EH (cell line): Measurements from ENCODE around the gene MSH4.
A peak's percentile ranks its signal among the peaks of the same experiment; 100 is the strongest.
"Not testable (repeated sequence)": the region's sequence is repeated elsewhere in the genome, so short reads cannot be mapped to it uniquely, and the experiment has no call there.

Source experiments
- DNase-seq: peaks from one replicate; pipeline ENCODE4 v3.0.0-alpha.2; 2015; ENCODE audit warnings: low read depth

The MSH4 gene

DNA sequence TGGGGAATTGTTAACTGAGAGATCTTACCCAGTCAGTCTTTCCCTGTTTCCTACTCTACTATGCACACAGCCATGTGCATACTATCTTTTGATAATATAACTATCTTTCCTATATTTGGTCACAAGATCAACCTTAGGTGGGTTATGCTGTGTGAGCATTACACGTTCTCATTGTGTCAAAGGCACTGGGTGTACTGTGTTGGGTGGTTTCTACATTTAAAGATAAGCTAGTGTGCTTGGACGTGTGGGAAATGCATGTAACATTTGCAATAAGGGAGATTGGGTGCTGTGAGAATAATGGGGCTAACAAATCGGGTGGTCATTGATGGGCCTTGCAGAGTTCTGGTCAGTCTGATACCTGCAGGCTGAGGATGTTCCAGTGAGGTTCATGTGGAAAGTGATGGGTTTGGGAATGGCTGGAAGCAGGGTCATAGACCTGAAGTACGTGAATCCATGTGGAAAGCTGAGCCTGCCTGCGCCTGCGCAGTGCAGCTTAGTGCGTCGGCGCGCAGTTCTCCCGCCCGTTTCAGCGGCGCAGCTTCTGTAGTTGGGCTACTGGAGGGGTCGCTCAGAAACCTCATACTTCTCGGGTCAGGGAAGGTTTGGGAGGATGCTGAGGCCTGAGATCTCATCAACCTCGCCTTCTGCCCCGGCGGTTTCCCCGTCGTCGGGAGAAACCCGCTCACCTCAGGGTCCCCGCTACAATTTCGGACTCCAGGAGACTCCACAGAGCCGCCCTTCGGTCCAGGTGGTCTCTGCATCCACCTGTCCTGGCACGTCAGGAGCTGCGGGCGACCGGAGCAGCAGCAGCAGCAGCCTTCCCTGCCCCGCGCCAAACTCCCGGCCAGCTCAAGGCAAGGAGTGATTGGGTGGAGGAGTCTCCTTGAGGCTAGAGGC lies at the start of gene MSH4:
TSS of gene MSH4 (plus strand) at position 507 of the 897 bp plus-strand sequence. CDS start at position 611, 104 bp downstream.
- peak; percentile 18 for DNase-seq

DNA sequence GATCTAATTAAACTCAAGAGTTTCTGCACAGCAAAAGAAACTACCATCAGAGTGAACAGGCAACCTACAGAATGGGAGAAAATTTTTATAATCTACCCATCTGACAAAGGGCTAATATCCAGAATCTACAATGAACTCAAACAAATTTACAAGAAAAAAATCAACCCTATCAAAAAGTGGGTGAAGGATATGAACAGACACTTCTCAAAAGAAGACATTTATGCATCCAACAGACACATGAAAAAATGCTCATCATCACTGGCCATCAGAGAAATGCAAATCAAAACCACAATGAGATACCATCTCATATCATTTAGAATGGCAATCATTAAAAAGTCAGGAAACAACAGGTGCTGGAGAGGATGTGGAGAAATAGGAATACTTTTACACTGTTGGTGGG lies 39.5 kb upstream of the MSH4 start:
- not testable (repeated sequence) for DNase-seq

DNA sequence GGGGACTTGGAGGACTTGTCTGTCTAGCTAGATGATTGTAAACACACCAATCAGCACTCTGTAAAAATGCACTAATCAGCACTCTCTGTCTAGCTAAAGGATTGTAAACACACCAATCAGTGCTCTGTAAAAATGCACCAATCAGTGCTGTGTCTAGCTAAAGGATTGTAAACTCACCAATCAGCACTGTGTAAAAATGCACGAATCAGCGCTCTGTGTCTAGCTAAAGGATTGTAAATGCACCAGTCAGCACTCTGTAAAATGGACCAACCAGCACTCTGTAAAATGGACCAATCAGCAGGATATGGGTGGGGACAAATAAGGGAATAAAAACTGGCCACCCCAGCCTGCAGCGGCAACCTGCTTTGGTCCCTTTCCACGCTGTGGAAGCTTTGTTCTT lies 38.1 kb upstream of the MSH4 start:
- DNase-seq: not testable (repeated sequence)

DNA sequence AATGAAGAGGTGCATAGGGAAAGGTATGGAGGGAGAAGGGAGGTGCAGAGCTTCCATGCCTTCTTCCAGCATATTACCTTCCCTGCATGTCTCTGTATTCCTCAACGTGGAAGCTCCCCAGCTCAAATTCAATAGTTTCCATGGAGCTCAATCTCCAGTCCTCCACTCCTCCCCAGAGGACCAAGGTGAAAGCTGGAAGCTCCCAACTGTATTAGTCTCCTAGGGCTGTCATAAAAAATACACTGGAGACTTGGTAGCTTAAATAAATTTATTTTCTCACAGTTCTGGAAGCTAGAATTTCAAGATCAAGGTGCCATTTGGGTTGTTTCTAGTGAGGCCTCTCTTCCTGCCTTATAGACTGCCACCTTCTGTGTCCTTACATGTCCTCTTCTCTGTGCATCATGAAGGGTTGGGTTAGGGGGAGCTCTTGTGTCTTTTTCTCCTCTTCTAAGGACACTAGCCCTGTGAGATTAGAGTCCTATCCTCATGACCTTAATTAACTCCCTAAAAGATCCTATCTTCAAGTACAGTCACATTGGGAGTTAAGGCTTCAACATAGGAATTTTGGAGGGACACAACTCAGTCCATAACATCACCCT lies 32.5 kb upstream of the MSH4 start:
- DNase-seq: no peak

DNA sequence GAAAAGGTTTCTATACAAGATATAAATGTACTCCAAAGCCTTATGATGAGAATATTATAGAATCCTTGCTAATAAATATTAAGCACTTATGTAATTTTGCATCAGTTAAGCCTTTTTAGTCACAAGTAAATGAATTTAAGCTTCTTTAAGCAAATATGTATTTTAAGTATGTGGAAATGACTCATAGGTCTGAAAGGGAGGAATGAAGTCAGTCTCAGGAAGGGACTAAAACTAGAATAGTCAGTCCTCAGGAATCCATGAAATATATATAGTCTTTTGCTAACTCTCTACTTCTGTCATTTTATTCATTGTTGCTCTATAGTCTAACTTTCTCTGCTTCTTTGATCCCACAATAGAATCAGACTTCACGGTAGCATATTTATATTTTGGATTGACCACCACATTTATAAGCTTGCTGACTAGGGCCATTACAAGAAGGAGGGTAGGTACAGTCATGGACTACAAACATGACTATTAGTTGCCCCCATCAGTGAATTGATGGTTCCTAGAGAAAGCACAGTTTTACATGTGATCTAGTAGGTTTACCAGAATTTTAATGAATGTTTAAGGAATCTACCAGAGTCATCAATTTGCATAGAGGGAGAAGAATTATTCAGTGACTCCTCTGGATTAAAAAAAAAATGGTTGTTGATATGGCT lies 30.9 kb upstream of the MSH4 start:
- peak; percentile 90 for DNase-seq

DNA sequence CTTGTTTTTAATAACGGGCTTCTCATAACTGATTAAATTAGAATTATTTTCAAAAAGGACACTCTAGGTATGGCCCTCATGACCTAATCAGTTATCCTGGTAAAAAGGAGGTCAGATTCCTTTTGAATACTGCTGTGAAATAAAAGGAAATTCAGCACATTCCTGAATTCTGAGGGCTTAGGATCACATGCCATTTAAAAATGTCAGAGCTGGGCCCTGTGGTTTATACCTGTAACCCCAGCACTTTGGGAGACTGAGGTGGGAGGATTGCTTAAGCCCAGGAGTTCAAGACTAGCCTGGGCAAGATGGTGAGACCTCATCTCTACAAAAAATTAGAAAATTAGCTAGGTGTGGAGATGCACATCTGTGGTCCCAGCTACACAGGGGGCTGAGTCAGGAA lies 28.7 kb upstream of the MSH4 start:
- peak; percentile 43 for DNase-seq

DNA sequence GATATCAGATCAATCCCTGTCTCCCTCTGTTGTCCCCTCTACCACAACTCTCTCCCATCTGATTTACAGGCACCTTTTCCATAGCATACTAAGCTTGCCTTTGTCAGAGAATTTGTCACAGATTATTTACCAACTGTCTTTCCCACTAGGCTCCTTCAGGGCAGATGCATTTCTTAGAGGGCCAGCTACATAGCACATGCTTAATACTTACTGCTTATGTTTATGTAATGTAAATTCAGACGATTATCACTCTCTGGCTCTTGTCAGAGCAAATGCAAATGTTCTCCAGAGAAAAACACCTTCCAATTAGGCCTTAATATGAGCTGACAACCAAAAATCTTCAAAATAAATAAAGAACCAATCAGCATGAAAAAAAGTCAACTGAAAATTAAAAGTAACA lies 25.9 kb upstream of the MSH4 start:
- no peak for DNase-seq

DNA sequence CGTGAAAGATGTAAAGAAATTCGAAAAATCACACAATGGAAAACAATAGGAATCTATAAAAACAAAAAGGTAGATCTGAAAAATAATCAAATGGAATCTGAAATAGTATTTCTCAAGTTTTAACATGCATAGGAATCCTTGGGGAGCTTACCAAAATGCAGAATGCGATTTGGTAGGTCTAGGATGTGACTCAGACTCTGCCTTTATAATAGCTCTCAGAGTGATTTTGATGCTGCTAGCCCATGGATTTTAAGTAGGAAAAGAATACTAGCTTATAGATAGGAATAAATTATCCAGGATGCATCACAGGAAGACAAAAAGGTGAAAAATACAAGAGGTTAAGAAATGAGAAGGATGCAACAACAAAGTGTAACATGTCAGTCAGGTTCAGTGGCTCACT lies 24.7 kb upstream of the MSH4 start:
- no peak for DNase-seq

DNA sequence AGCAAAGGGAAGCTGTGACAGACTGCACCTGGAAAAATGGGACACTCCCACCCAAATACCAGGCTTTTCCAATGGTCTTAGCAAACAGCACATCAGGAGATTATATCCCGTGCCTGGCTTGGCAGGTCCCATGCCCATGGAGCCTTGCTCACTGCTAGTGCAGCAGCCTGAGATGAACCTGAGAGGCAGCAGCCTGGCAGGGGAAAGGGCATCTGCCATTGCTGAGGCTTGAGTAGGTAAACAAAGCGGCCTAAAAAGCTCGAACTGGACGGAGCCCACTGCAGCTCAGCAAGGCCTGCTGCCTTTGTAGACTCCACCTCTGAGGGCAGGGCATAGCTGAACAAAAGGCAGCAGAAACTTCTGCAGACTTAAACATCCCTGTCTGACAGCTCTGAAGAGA lies 18.9 kb upstream of the MSH4 start:
- not testable (repeated sequence) for DNase-seq

DNA sequence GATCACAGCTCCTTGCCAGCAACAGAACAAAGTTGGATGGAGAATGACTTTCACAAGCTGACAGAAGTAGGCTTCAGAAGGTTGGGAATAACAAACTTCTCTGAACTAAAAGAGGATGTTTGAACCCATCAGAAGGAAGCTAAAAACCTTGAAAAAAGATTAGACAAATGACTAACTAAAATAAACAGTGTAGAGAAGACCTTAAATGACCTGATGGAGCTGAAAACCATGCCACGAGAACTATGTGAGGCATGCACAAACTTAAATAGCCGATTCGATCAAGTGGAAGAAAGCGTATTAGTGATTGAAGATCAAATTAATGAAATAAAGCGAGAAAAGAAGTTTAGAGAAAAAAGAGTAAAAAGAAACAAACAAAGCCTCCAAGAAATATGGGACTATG lies 18.0 kb upstream of the MSH4 start:
- peak; percentile 22 for DNase-seq

DNA sequence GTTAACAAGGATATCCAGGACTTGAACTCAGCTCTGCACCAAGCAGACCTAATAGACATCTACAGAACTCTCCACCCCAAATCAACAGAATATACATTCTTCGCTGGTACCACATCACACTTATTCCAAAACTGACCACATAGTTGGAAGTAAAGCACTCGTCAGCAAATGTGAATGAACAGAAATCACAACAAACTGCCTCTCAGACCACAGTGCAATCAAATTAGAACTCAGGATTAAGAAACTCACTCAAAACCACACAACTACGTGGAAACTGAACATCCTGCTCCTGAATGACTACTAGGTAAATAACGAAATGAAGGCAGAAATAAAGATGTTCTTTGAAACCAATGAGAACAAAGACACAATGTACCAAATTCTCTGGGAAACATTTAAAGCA lies 16.5 kb upstream of the MSH4 start:
- DNase-seq: not testable (repeated sequence)

DNA sequence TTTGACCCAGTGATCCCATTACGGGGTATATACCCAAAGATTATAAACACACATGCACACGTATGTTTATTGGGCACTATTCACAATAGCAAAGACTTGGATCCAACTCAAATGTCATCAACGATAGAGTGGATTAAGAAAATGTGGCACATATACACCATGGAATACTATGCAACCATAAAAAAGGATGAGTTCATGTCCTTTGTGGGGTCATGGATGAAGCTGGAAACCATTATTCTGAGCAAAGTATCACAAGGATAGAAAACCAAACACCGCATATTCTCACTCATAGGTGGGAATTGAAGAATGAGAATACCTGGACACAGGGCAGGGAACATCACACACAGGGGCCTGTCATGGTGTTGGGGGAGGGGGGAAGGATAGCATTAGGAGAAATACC lies 12.8 kb upstream of the MSH4 start:
- DNase-seq: not testable (repeated sequence)

DNA sequence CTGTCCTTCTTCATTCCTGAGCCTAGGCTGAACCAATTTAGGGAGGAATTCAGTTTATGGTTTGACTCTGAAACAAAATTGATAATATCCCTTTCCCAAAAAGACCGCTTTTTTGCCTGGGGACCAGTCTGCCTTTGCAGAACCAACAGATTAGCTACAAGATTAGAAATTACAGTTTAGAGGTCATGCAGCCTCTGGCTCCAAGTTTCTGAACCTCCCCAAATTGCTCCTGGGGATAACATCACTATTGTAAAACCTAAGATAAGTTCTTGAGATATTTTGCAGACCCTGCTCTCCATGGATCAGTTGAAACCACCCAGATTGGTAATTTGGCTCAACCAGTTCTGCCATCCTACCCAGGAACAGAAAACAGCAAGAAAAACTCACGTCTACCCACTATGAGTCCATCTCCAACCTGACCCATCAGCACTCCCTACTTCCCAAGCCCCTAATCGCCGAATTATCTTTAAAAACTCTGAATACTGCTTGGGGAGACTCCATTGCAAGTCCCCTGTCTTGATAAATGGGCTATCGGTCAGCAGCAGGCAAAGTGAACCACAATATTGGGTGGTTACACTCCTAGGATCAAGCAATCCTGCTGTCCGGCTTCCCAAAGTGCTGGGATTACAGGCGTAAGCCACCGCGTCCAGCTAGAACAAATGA lies 11.2 kb upstream of the MSH4 start:
- no peak for DNase-seq

DNA sequence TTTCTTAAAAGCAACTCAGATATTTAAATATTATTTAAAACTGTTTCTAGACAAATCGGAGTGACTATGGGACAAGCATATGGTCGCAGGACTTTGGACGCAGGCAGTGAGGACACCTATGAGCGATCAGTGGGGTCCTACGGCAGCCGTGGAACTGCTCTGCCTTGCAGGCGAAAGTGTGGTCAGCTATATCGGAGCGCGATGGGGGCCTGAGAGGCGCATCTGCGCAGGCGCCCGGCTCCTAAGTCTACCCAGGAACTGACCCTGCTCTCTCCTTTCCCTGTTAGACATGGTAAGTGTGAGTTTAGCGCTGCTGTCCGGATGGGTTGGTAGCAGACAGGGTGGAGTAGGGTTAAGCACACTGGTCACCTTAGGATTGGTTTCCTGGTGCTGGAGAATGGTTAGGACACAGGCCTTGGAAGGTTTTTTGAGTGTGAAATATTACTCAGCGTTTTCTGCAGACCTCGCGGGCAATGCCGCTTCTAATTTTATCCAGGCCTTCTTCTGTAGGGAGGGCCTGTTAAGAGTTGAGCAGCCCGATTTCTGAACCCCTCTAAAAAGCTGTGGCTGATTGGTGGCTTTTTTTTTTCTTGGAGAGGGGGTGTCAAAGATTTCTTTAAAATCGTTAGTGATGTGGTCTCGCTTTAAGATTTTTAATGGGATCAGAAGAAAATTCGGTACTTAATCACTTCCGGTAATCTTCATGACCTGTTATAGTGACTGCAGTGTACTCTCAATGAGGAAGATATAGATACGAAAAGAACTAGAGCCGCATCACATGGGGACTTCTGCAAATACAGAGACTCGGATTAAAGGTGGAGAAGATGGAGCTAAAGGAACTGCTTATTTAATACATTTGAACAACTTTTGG lies 10.5 kb upstream of the MSH4 start, which contains the start of gene RABGGTB:
TSS of gene RABGGTB (plus strand) at position 274 of the 871 bp plus-strand sequence. CDS start at position 290, 16 bp downstream.
- DNase-seq: peak; percentile 95

DNA sequence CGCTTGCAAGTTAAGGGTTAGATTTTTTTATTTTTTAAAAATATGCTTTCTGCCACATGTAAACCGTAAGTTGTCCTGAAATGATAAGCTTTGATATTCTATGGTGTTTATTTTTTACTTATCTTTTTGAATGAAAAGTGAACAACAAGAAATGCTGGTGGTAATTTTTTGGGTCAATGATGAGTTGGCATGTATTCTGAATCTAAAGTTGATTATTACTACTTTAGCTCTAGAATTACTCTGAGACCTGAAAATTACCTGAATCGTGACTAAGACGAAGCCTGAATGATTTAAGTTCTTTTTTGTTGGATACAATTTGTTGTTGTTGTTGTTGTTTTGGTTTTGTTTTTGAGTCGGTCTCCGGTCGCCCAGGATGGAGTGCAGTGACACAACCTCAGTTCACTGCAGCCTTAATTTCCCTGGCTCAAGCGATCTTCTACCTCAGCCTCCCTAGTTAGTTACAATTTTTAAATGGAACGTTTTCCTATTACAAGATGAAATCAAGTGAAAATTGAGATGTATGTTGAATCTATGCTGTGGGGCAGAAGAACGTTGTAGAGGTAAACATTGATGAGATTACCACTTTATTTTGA lies 9.7 kb upstream of the MSH4 start:
- no peak for DNase-seq

DNA sequence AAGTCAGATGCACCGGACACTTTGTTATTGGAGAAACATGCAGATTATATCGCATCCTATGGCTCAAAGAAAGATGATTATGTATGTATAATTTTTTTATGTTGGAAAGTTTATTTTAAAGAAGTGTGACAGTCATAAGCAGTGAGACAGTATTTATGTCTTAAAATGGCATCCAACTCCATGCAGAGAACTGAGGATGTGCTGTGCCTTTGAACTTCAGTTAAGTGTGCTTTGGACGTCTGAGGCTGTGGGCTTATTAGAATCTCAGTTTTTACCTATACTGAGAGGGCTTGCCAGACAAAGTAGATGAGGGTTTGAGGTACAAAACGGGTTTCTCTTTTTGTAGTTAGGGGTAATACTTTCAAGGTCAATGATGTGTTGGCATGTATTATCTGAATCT lies 9.2 kb upstream of the MSH4 start:
- no peak for DNase-seq

DNA sequence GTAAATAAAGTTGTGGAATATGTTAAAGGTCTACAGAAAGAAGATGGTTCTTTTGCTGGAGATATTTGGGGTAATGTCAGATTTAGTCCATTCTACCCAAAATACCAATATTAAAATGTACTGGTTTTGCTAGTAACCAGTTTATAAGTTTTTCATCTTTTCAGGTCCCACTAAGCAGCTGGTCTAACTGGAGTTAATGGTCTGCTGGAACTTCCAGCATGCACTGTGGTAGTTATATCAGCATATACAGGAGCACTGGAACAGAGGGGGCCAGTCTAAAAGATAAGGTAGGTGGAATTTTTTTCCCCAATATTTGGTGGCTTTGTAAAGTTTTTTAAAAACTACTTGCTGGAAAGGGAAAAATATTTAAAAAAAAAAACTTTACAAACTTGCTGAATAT lies 6.7 kb upstream of the MSH4 start:
- DNase-seq: no peak

DNA sequence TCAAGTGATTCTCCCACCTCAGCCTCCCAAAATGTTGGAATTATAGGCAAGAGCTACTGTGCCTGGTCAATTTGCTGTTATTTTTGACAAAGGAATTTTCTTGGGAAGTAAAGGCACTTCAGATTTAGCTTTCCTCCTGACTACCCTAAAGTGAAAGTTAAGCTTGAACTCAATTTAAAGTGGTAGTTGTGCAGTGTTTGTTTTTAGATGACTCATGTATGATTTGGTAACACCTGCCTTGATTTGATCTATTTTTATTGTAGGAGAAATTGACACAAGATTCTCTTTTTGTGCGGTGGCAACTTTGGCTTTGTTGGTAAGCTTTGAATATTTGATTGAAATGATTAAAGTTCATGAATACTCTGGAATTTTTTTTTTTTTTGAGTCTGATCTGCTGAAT lies 5.7 kb upstream of the MSH4 start:
- peak; percentile 34 for DNase-seq

DNA sequence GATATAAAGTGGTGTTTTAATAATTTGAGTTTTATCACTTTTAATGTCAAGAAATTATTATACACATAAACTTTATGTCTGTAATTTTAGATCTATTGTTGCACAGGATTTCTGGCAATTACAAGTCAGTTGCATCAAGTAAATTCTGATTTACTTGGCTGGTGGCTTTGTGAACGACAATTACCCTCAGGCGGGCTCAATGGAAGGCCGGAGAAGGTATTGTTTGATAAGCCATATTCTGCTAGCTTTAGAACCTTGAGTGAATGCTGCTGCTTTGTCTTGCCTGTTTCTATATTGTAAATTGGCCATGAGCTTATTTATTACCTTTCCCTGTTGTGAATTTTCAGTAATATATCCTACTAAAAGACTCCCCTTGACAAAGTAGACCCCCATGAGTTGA lies 4.6 kb upstream of the MSH4 start:
- DNase-seq: no peak

DNA sequence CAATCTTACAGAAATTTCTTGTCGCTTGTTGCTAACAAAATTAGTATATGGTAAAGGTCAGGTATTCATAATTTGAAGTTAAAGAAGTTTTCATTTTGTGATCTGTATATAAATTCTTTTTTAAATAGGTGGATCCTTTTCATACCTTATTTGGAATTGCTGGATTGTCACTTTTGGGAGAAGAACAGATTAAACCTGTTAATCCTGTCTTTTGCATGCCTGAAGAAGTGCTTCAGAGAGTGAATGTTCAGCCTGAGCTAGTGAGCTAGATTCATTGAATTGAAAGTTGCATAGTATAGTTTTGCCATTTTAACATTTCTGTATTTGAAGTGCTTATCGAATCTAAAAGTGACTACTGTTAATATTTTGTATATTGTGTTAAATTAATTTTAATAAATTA lies 2.3 kb upstream of the MSH4 start:
- no peak for DNase-seq

DNA sequence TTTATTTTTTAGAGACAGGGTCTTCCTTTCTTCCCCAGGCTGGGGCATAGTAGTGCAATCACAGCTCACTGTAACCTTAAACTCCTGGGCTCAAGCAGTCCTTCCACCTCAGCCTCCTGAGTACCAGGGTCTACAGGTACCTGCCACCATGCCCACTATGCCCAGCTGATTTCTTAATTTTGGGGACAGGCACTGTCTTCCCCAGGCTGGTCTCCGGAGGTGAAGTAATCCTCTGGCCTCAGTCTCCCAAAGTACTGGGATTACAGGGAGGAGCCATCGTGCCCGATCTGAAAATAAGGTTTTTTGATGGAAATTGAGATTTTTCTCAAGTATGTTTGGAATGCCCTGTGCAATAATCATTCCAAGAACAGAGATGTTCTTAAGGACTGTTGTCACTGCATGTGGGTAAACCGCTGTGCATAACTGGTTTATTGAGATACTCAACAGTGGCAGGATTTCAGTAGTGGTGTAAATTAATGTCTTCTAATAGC lies 934 bp upstream of the MSH4 start:
- DNase-seq: peak; percentile 13
